ENCODE data around the gene TAX1BP3.

Gene TAX1BP3

DNA sequence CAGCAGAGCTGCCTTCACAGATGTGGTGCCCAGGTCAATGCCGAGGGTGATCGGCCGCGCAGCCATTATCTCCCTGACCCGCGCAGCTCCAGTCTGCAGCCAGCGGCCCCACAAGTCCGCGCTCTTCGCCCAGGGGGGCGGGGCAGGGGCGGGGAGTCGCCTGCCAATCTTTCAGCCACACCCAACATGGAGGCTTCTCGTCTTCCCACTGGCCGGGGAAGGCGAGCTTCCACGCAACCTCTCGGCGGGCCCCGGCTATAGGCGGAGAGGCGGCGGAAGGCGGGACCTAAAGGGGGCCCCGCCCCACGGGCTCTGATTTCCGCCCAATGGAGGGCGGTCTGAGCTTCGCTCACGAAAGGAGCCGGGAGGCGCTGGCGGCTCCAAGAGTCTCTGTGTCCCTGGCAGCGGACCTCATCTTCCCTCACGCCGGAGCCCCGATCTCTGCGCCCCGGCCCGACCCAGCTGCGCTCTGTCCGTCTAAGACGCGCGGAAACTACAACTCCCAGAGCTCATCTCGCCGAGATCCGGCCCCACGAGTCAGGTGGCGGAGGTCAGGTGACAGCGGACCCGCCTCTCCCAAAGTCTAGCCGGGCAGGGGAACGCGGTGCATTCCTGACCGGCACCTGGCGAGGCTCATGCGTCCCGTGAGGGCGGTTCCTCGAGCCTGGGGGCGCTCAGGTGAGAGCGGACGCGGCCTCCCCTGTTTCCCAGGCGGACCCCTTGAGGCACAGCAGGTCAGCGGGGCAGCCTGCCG, 32.0 kb downstream of the TAX1BP3 start, which contains the start of the genes CTNS and SHPK (continued):
- no peak for TF ChIP-seq REPIN1 (tag by site-specific recombination; IDR thresholded peaks at IDR 0.05; ENCODE audit: low read depth)
- peak; percentile 71; the same call in 1 of the 2 replicates for TF ChIP-seq ZBTB20 (tag by site-specific recombination; IDR thresholded peaks at IDR 0.05)
- TF ChIP-seq ZNF610 (tag by site-specific recombination; IDR thresholded peaks at IDR 0.05; ENCODE audit: borderline replicate concordance) = no peak; the same call in 1 of the 2 replicates
- no peak for TF ChIP-seq ZNF791 (tag by site-specific recombination; IDR thresholded peaks at IDR 0.05)
- no peak for TF ChIP-seq ZNF558 (tag by site-specific recombination; IDR thresholded peaks at IDR 0.05)
- no peak for TF ChIP-seq HOXA7 (CRISPR knock-in tag; IDR thresholded peaks at IDR 0.05; ENCODE audit: borderline replicate concordance)
- 0 out of 2 replicates have a peak, but pooled peaks have one; percentile 25 for TF ChIP-seq ZNF2 (tag by site-specific recombination; IDR thresholded peaks at IDR 0.05)
- TF ChIP-seq ZNF114 (tag by site-specific recombination; IDR thresholded peaks at IDR 0.05) = no peak
- TF ChIP-seq, protein P1, sequence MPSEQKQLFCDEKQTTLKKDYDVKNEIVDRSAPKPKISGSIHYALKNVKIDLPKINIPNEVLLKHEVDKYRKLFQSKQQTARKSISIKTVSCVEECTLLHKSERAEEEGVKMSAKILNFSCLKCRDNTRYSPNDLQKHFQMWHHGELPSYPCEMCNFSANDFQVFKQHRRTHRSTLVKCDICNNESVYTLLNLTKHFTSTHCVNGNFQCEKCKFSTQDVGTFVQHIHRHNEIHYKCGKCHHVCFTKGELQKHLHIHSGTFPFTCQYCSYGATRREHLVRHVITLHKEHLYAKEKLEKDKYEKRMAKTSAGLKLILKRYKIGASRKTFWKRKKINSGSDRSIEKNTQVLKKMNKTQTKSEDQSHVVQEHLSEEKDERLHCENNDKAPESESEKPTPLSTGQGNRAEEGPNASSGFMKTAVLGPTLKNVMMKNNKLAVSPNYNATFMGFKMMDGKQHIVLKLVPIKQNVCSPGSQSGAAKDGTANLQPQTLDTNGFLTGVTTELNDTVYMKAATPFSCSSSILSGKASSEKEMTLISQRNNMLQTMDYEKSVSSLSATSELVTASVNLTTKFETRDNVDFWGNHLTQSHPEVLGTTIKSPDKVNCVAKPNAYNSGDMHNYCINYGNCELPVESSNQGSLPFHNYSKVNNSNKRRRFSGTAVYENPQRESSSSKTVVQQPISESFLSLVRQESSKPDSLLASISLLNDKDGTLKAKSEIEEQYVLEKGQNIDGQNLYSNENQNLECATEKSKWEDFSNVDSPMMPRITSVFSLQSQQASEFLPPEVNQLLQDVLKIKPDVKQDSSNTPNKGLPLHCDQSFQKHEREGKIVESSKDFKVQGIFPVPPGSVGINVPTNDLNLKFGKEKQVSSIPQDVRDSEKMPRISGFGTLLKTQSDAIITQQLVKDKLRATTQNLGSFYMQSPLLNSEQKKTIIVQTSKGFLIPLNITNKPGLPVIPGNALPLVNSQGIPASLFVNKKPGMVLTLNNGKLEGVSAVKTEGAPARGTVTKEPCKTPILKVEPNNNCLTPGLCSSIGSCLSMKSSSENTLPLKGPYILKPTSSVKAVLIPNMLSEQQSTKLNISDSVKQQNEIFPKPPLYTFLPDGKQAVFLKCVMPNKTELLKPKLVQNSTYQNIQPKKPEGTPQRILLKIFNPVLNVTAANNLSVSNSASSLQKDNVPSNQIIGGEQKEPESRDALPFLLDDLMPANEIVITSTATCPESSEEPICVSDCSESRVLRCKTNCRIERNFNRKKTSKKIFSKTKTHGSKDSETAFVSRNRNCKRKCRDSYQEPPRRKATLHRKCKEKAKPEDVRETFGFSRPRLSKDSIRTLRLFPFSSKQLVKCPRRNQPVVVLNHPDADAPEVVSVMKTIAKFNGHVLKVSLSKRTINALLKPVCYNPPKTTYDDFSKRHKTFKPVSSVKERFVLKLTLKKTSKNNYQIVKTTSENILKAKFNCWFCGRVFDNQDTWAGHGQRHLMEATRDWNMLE (tag by site-specific recombination; conservative IDR thresholded peaks at IDR 0.05; ENCODE audit: low read depth) = 0 out of 2 replicates have a peak, but pooled peaks have one; percentile 18
- TF ChIP-seq, protein P2, sequence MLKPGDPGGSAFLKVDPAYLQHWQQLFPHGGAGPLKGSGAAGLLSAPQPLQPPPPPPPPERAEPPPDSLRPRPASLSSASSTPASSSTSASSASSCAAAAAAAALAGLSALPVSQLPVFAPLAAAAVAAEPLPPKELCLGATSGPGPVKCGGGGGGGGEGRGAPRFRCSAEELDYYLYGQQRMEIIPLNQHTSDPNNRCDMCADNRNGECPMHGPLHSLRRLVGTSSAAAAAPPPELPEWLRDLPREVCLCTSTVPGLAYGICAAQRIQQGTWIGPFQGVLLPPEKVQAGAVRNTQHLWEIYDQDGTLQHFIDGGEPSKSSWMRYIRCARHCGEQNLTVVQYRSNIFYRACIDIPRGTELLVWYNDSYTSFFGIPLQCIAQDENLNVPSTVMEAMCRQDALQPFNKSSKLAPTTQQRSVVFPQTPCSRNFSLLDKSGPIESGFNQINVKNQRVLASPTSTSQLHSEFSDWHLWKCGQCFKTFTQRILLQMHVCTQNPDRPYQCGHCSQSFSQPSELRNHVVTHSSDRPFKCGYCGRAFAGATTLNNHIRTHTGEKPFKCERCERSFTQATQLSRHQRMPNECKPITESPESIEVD (tag by site-specific recombination; IDR thresholded peaks at IDR 0.05) = no peak
- no peak for TF ChIP-seq ZSCAN23 (tag by site-specific recombination; IDR thresholded peaks at IDR 0.05)
- no peak for TF ChIP-seq ZNF138 (tag by site-specific recombination; IDR thresholded peaks at IDR 0.05; ENCODE audit: borderline replicate concordance)
- TF ChIP-seq, protein P3, sequence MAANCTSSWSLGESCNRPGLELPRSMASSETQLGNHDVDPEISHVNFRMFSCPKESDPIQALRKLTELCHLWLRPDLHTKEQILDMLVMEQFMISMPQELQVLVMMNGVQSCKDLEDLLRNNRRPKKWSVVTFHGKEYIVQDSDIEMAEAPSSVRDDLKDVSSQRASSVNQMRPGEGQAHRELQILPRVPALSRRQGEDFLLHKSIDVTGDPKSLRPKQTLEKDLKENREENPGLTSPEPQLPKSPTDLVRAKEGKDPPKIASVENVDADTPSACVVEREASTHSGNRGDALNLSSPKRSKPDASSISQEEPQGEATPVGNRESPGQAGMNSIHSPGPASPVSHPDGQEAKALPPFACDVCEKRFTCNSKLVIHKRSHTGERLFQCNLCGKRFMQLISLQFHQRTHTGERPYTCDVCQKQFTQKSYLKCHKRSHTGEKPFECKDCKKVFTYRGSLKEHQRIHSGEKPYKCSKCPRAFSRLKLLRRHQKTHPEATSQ (tag by site-specific recombination; IDR thresholded peaks at IDR 0.05) = no peak
- TF ChIP-seq HOXD13 (CRISPR knock-in tag; IDR thresholded peaks at IDR 0.05; ENCODE audit: borderline replicate concordance) = no peak
- TF ChIP-seq GLIS2 (tag by site-specific recombination; IDR thresholded peaks at IDR 0.05) = peak; percentile 76
- no peak for TF ChIP-seq ZNF585B (tag by site-specific recombination; IDR thresholded peaks at IDR 0.05)
- no peak; the same call in 1 of the 2 replicates for TF ChIP-seq ZNF501 (tag by site-specific recombination; IDR thresholded peaks at IDR 0.05)
- 0 out of 2 replicates have a peak, but pooled peaks have one; percentile 38 for TF ChIP-seq ZEB2 (tag by site-specific recombination; IDR thresholded peaks at IDR 0.05)
- TF ChIP-seq SP2 (tag by site-specific recombination; IDR thresholded peaks at IDR 0.05) = peak; percentile 99
- no peak for TF ChIP-seq ZNF112 (tag by site-specific recombination; IDR thresholded peaks at IDR 0.05)
- TF ChIP-seq, protein P4, sequence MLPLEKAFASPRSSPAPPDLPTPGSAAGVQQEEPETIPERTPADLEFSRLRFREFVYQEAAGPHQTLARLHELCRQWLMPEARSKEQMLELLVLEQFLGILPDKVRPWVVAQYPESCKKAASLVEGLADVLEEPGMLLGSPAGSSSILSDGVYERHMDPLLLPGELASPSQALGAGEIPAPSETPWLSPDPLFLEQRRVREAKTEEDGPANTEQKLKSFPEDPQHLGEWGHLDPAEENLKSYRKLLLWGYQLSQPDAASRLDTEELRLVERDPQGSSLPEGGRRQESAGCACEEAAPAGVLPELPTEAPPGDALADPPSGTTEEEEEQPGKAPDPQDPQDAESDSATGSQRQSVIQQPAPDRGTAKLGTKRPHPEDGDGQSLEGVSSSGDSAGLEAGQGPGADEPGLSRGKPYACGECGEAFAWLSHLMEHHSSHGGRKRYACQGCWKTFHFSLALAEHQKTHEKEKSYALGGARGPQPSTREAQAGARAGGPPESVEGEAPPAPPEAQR (tag by site-specific recombination; IDR thresholded peaks at IDR 0.05) = no peak
- TF ChIP-seq, protein P5, sequence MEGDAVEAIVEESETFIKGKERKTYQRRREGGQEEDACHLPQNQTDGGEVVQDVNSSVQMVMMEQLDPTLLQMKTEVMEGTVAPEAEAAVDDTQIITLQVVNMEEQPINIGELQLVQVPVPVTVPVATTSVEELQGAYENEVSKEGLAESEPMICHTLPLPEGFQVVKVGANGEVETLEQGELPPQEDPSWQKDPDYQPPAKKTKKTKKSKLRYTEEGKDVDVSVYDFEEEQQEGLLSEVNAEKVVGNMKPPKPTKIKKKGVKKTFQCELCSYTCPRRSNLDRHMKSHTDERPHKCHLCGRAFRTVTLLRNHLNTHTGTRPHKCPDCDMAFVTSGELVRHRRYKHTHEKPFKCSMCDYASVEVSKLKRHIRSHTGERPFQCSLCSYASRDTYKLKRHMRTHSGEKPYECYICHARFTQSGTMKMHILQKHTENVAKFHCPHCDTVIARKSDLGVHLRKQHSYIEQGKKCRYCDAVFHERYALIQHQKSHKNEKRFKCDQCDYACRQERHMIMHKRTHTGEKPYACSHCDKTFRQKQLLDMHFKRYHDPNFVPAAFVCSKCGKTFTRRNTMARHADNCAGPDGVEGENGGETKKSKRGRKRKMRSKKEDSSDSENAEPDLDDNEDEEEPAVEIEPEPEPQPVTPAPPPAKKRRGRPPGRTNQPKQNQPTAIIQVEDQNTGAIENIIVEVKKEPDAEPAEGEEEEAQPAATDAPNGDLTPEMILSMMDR (tag by site-specific recombination; IDR thresholded peaks at IDR 0.05) = no peak
- TF ChIP-seq ZNF133 (tag by site-specific recombination; IDR thresholded peaks at IDR 0.05) = no peak
- no peak for TF ChIP-seq ZNF221 (tag by site-specific recombination; IDR thresholded peaks at IDR 0.05; ENCODE audit: borderline replicate concordance)
- TF ChIP-seq KLF7 (tag by site-specific recombination; IDR thresholded peaks at IDR 0.05; ENCODE audit: borderline replicate concordance) = peak; percentile 75; the same call in 1 of the 2 replicates
- no peak for TF ChIP-seq ZFP41 (tag by site-specific recombination; IDR thresholded peaks at IDR 0.05; ENCODE audit: borderline replicate concordance)
- no peak for TF ChIP-seq ZNF433 (tag by site-specific recombination; IDR thresholded peaks at IDR 0.05; ENCODE audit: low read depth)
- no peak for TF ChIP-seq OSR2 (tag by site-specific recombination; IDR thresholded peaks at IDR 0.05)
- TF ChIP-seq ZNF660 (tag by site-specific recombination; IDR thresholded peaks at IDR 0.05) = 0 out of 2 replicates have a peak, but pooled peaks have one; percentile 36

Measured in HEK293 (cell line).